NCI-H2081 (cell line): Measurements from ENCODE around the gene SYNE1.
"Not testable (repeated sequence)": the region's sequence is repeated elsewhere in the genome, so short reads cannot be mapped to it uniquely, and the experiment has no call there.

ENCODE experiments used
- DNase-seq, 2 experiments: peaks; one replicate each; lab custom pipeline; 2025; lab: John Stamatoyannopoulos, UW

The SYNE1 gene

DNA sequence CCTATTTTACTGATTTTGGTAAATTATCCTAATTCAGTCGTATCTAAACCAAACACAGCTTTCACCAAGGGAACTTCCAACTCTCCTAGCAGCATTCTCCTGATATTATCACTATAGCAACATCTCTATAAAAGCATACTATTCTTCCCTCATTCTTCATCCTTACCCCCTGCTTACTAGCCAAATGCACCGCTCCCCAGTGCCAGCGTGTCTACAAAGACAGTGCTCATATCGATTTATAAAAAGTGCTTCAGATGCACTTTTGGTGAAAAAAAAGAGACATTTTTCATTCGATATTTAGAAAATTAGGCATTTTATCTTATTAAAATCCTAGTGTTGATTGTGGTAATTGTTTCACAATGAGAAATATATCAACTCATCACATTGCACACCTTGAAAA lies 74.0 kb downstream of the SYNE1 start:
- no peak for DNase-seq

DNA sequence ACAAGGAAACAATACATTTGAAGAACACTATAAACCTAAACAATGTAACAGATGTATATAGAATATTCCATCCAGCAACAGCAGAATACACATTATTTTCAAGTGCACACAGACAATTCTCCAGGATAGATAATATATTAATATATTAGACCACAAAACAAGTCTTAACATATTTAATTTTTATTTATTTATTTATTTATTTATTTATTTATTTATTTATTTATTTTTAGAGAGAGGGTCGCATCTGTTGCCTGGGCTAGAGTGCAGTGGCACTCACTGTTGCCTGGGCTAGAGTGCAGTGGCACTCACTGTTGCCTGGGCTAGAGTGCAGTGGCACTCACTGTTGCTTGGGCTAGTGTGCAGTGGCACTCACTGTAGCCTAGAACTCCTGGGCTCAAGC lies 78.4 kb downstream of the SYNE1 start:
- not testable (repeated sequence) for DNase-seq

DNA sequence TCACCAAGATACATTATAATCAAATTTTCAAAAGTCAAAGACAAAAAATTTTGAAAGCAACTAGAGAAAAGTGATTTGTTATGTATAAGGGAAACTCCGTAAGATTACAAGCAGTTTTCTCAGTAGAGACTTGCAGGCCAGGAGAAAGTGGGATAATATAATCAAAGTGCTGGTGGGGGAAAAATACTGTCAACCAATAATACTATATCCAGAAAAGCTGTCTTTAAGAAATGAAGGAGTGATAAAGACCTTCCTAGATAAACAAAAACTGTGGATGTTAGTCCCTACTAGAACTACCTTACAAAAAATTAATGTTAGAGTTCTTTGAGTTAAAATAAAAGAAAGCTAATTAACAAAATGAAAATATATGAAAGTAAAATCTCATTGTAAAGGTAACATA lies 79.7 kb downstream of the SYNE1 start:
- no peak for DNase-seq

DNA sequence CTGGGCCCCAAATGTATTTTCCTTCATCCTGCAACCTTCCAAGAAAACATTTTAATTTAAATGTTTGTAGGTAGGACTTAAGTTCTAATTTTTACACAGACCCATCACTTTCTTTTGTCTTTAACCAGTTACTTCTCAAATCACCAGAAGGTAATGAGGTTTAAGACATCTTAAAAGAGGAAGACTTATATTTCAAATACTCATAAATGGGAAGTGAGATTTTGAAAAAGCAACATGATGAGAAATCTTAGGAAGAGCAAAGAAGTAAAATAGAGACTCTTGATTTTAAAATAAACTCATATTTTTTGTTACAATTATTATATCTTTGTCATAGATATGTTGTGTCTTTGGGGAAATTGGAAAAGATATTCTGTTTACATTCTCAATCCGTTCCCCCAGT lies 82.3 kb downstream of the SYNE1 start:
- no peak for DNase-seq

DNA sequence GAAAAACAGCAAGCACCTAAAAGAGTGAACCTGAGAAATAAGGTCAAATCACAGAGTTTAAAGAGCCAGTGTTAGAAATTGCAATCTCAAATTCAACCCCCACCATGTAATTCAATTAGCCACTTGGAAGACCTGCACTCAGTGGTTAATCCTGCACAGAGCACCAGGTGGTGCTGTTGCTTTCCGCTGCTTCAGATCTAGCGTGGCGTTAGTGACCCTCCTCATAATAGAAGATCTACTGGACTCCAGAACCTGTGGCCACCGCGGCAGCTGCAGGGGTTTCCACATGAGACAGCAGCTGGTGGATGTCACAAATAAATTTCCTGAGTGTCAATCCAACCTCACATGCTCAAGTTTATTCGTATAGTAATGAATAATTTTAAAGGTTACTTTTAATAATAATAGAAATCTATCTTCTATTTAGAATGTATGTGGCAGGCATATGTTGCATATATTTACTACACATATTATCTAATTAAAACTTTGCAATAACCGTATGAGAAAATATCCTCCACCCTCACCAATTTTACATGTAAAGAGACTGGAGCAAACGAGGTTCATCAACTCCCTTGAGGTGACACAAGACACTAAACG lies 84.4 kb downstream of the SYNE1 start:
- DNase-seq: peak; percentile 38 to 40

DNA sequence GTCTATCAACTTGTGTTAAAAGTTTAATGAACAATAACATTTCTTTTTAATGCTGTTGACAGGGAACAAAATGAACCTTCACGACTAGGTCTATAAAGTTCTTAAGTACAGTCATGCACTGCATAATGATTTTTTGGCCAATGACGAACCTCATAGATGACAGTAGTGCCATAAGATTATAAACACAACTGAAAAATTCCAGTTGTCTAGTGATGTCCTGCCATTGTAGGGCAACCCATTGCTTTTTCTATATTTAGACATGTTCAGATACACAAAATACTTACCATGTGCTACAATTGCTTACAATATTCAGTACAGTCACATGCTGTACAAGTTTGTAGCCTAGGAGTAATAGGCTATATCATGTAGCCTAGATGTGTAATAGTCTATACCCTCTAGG lies 93.6 kb downstream of the SYNE1 start:
- DNase-seq: no peak

DNA sequence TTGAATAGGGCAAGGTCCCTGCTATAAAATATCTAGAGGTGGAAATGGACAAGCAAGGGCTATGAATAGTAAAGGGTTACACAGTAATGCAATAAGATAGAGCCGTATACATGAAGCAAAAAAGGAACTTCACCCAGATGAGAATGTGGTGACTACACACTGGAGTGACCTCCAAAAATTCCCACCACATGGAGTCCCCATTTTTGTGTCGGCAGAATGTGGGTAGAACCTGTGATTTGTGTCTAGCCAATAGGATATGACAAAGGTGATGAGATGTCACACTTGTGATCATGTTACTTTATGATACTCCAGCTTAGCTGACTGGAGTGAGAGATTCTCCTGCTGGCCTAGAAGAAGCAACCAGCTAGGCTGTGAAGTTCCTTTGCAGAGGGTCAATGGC lies 96.8 kb downstream of the SYNE1 start:
- DNase-seq: no peak

DNA sequence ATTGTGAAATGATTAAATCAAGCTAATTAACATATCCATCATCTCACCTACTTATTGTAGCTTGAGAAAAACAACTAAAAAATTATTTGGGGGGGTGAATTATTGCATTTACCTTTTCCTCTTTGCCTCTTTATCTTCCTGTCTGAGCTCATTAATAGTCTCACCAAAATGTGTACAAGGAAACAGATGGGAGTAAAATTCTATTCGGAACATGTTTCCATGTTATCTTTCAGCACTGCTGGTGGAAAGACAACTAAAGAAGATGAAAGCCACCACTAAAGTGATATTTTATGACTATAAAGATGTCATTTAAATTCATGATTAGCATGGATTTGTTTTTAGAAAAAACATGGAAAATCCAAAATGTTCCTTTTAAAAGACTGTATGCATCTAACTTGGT lies 102.6 kb downstream of the SYNE1 start:
- DNase-seq: no peak

DNA sequence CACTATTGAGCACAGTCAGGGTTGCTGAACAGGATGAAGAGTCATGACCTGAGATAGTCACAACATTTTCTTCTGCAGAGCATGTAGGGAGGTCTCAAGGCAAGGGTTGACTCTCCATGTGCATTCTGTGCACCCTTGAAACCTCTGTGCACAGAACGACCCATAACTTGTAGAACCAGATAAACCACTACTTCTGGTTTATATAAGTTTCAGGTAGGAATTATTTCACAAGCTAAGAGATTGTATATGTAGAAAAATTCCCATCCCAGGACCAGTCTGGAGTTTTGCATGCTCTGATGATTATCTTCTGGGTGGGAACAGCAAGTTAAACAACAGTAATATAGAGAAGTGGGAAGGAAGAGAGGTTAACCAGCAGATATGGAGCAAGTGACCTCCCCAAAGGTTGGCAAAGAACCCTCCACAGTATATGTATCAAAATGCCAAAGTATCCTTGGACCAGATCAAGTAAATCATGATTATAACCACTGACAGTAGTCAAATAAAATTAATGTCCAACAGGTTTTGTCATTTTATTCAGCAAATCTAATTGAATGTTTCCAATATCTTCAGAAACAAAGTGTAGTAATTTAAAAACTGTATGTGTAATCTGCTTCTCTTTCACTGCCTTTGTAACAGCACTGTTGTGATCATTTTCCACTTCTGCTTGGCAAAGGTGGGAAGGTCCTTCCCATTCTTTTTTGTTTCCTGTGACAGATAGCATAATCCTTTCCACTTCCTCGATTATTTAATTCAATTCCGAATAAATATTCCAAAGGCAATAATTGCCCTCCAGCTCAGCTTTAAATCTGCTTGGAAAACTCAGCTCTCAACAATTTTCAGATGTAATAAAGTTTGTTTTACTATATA lies 104.4 kb downstream of the SYNE1 start:
- DNase-seq: no peak

DNA sequence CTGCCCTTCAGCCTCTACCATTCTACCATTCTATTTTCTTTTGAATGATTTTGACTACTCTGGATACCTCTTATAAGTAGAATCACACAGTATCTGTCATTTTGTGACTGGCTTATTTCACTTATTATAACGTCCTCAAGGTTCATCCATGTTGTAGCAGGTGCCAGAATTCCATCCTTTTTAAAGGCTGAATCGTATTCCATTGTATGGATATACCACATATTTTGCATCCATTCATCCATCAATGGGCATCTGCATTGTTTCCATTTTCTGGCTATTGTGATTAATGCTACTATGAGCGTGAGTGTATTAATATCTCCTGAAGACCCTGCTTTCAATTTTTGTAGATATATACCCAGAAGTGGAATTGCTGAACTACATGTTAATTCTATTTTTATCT lies 105.5 kb downstream of the SYNE1 start:
- no peak for DNase-seq

DNA sequence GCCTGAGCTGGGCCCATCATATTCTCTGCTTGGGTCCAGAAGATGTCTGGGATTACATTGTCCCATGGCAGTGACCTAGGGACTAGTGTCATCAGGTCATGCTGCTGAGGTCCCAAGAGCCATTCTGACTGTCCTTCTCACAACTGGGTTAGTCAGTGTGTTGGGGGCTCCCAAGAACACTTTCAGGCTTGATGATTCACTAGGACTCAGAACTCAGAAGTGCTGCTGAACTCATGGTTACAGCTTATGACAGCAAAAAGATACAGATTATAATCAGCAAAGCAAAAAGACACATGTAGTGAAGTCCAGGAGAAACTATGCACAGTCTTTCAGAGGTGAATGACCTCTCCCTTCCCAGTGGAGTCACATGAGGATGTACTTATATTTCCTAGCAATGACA lies 107.8 kb downstream of the SYNE1 start:
- no peak for DNase-seq

DNA sequence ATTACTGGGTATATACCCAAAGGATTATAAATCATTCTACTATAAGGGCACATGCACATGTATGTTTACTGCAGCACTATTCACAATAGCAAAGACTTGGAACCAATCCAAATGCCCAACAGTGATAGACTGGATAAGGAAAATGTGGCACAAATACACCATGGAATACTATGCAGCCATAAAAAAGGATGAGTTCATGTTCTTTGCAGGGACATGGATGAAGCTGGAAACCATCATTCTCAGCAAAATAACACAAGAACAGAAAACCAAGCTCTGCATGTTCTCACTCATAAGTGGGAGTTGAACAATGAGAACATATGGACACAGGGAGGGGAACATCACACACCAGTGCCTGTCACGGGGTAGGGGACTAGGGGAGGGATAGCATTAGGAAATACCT lies 123.0 kb downstream of the SYNE1 start:
- DNase-seq: not testable (repeated sequence)

DNA sequence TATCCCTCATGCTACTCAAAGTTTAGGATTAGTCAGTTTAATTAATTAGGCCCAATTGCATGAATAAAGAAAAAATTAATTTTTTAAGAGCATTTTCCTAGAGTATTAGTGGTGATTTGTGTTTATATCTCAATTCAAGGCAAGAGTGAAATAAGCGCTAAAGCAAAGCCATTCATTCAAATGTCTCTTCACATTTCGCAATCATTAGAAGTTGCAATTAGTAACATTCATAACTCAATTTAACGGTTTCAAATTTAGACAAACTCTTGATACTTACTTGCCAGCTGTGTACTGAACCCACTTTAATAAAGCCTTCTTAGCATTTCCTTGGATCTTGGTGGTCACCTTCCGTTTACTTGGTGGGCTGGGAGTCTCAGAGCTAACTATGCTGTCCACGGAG lies 127.2 kb downstream of the SYNE1 start:
- DNase-seq: no peak

DNA sequence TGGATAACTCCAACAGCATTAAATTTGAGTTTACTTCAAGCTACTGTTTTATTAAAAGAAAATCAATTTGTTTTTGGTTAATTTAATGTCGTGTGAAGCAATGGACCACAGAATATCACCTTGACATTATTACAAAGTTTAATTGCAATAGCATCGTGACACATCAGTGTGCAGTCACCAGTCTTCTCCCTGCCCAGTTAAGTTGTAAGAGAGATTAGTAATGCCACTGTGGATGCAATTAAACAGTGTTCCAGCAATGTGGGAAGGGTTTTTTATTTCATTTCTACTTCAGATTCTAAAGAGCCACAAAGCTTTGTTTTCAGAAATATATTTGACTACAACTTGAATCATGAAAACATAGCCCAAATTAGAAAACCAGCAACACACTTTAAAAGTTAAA lies 128.7 kb downstream of the SYNE1 start:
- DNase-seq: no peak

DNA sequence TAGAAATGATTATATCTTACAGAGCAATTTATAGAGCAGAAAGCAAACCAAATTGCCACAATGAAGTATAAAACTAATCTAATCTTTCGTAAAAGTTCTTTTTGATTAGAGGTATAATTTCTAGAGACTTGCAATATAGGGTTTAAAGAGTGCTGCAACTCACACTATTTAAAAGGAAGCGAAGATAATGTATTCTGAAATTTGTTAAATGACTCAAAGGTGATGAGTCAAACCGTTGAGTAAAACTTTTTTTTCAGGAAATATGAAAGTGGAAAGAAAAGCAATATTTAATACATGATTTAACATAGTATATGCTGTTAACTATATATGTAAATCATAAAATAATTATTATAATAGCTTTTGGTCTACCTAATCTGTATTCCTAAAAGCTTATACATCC lies 133.6 kb downstream of the SYNE1 start:
- no peak for DNase-seq

DNA sequence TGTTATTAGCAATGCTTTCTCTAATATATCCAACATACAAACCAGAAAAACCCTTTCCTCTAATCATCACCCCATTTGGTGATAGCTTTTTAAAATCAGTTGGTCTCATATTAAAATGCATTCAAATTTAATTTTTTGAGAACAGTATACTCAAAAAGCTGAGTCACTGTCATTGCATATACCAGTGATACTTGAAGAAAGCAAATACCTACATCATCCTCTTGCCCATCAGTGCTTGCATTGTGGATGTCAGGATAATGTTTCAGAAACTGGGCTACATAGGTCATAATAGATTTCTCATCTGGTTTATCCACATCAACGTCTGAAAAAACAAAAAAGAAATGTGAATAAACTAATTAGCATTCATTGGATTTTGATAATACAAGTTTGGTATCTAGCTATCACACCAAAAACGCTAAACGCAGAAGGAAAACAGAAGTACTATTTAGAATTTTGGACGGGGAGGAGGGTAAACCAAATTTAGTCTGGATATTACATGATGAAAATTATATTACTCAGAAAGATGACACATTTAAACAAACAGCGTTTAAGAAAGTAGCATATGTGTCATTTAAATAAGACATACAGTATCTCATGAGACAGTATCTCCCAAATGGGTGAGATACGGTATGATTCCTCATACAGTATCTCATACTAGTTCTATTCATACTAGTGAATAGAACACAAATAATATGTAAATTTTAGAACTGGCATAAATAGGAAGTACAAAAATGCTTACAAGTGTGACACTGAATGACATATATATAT lies 134.6 kb downstream of the SYNE1 start:
- no peak for DNase-seq

DNA sequence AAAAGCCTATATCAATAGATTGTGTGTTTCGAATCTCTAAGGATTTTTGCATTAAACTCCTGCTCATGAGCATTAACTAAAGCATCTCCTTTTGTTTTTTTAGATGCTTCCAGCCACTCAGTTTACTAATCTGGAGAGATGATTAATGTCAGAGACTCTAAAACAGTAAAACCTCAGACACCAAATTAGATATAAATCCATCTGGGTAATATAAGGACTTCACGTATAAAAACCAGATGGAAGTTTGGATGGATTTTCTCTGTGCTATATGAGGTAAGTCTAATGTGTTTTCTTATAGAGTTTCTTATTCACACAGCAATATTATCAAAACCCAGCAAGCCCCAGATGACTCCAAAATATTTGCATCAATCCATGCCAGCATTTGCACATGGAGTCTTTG lies 137.2 kb downstream of the SYNE1 start:
- no peak for DNase-seq

DNA sequence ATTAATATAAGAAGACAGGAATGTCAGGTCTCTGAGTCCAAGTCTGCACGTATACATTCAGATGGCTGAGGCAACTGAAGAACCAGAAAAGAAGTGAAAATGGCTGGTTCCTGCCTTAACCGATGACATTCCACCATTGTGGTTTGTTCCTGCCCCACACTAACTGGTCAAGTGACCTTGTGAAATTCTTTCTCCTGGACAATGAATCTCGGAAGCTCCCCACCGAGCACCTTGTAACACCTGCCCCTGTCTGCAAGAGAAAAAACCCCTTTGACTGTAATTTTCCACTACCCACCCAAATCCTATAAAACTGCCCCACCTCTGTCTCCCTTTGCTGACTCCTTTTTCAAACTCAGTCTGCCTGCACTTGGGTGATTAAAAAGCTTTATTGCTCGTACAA lies 140.4 kb downstream of the SYNE1 start:
- DNase-seq: no peak

DNA sequence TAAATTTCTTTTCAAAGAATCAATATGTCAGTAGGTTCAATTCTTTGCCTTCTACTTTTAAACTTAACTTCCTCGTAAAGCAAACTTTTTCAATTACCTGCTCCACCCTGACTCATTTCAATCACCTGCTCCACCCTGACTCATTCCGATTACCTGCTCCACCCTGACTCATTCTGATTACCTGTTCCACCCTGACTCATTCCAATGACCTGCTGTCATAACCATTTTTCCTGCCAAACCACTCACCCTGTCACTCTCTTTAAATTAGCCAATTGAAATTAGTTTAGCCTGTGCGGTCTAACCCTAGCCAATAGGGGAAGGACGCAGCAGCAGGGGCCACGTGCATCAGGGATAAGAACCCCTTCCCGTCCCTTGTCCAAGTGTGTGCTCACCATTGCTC lies 141.7 kb downstream of the SYNE1 start:
- not testable (repeated sequence) for DNase-seq

DNA sequence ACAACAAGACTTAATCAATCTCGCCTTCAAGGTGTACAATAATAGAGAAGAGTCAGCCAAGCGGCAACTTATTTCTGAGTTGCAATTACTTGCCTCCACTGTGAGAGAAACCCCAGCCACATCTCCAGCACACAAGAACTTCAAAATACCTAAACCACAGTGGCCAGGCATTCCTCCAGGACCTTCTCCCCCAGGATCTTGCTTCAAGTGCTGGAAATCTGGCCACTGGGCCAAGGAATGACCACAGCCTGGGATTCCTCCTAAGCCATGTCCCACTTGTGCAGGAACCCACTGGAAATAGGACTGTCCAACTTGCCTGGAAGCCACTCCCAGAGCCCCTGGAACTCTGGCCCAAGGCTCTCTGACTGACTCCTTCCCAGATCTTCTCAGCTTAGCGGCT lies 144.9 kb downstream of the SYNE1 start:
- DNase-seq: not testable (repeated sequence)

DNA sequence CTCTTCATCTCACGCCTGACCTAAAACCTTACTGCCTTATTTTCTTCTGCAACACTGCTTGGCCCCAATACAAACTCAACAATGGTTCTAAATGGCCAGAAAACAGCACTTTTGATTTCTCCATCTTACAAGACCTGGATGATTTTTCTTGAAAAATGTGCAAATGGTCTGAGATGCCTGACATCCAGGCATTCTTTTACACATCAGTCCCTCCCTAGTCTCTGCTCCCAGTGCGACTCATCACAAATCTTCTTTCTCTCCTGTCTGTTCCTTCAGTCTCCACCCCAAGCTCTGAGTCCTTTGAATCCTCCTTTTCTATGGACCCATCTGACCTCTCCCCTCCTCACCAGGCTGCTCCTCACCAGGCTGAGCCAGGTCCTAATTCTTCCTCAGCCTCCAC lies 145.7 kb downstream of the SYNE1 start:
- DNase-seq: not testable (repeated sequence)

DNA sequence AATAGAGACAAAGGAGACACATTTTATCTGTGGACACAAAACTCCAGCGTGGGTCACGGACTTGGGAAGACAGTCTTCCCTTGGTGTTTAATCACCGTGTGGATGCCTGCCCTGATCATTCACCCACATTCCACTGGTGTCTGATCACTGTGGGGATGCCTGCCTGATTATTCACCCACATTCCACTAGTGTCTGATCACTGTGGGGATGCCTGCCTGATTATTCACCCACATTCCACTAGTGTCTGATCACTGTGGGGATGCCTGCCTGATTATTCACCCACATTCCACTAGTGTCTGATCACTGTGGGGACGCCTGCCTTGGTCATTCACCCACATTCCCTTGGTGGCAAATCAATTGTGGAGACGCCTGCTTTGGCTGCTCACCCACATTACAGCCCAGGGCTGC lies 146.2 kb downstream of the SYNE1 start:
- not testable (repeated sequence) for DNase-seq

DNA sequence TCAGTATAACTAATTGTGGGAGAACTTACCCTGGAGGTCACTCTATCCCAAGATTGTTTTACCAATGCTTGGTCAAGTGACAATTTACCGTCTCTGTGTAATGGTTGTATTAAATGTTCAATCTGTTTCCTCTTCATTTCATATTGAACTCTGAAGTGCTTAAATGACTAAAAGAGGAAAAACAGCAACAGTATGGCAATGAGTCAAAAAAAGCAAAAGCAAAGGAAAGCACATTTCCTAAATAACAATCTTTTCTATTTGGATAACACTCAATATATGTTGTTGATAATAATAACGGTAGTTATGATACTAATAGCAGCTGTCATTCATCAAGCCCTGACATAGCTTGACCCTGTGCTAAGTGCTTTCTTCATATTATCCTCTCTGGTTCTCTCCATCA lies 152.4 kb downstream of the SYNE1 start:
- DNase-seq: no peak
